HEK293T (cell line): ENCODE data around the gene ARF6.

Source experiments
- ARNT ChIP-seq: fragments of 450-650 bp; IDR thresholded peaks from 2 replicates; pipeline ENCODE4 v1.6.1; 2017; ENCODE audit warnings: mild to moderate bottlenecking
- ELF4 ChIP-seq: fragments of 450-650 bp; IDR thresholded peaks from 2 replicates; pipeline ENCODE4 v1.6.1; 2017; ENCODE audit warnings: antibody characterized with exemption
- FOXA1 ChIP-seq: fragments of 450-650 bp; IDR thresholded peaks from 2 replicates; pipeline ENCODE4 v1.6.1; 2016; ENCODE audit warnings: mild to moderate bottlenecking
- FOXM1 ChIP-seq: fragments of 450-650 bp; IDR thresholded peaks from 2 replicates; pipeline ENCODE4 v1.6.1; 2017; ENCODE audit warnings: mild to moderate bottlenecking, borderline replicate concordance
- HDGF ChIP-seq: fragments of 450-650 bp; IDR thresholded peaks from 2 replicates; pipeline ENCODE4 v1.6.1; 2017; ENCODE audit warnings: antibody characterized with exemption, borderline replicate concordance
- SP1 ChIP-seq: fragments of 450-650 bp; IDR thresholded peaks from 2 replicates; pipeline ENCODE4 v1.6.1; 2017
- TARDBP ChIP-seq: fragments of 450-650 bp; IDR thresholded peaks from 2 replicates; pipeline ENCODE4 v1.6.1; 2016
- TF ChIP-seq, protein P1 (sequence below): fragments of 450-650 bp; IDR thresholded peaks from 2 replicates; pipeline ENCODE4 v1.6.1; 2016

DNA sequence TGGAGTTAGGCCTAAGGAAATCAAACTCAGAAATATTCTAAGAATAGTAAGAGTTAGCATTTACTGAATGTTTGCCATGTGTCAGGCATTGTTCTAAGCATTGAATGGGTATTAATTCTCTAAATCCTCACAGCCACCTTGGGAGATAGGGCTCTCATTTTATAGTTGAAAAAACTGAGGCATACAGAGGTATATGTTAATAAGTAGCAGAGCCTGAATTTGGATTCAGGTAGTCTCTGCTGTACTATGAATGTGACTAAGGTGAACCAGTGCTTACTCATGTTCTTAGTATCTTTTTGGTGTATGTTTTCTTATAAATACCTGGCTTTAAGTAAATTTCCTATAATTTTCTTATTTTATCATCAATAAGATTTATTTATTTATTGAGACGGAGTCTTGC lies 8.1 kb downstream of the ARF6 start:
- TF ChIP-seq HDGF (no peak), SP1 (no peak), ARNT (no peak), FOXM1 (no peak), TARDBP (no peak), FOXA1 (no peak), ELF4 (no peak)
- TF ChIP-seq, protein P1, sequence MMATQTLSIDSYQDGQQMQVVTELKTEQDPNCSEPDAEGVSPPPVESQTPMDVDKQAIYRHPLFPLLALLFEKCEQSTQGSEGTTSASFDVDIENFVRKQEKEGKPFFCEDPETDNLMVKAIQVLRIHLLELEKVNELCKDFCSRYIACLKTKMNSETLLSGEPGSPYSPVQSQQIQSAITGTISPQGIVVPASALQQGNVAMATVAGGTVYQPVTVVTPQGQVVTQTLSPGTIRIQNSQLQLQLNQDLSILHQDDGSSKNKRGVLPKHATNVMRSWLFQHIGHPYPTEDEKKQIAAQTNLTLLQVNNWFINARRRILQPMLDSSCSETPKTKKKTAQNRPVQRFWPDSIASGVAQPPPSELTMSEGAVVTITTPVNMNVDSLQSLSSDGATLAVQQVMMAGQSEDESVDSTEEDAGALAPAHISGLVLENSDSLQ: no peak
